Transverse colon (tissue), 4 donors: ENCODE data around the gene ARHGAP40. TPM values are rescaled to one million over a fixed set of nuclear protein-coding genes. Genes with fewer than 3 reads are reported as not detected.

Experiments
- DNase-seq: peaks from one replicate; pipeline ENCODE4 v3.0.0-alpha.2; 2019
- H3K27ac ChIP-seq, 4 donors: fragments of 200-600 bp; sonication (generic); 2 replicates each; pipeline ENCODE4 v1.5.1; 2016 to 2018; ENCODE audit warnings: inconsistent platforms in 4 of 4
- H3K27me3 ChIP-seq: fragments of 200-600 bp; sonication (generic); 2 replicates; pipeline ENCODE4 v1.5.1; 2017; ENCODE audit warnings: inconsistent platforms
- H3K36me3 ChIP-seq, 4 donors: fragments of 200-600 bp; sonication (generic); 2 replicates each; pipeline ENCODE4 v1.5.1; 2017 to 2019; ENCODE audit warnings: inconsistent platforms in 4 of 4
- H3K4me1 ChIP-seq, 4 donors: fragments of 200-600 bp; sonication (generic); 2 replicates each; pipeline ENCODE4 v1.5.1; 2017 to 2020; ENCODE audit warnings: inconsistent platforms in 4 of 4
- H3K4me3 ChIP-seq, 4 donors: fragments of 200-600 bp; sonication (generic); 1 replicate in 1 of 4; 2 replicates in 3 of 4; pipeline versions ENCODE4 v1.5.1 to v1.6.1; 2017 to 2019; ENCODE audit warnings: inconsistent platforms in 4 of 4
- H3K9me3 ChIP-seq, 2 donors: fragments of 200-600 bp; sonication (generic); 2 replicates each; pipeline ENCODE4 v1.5.1; 2017 to 2019; ENCODE audit warnings: inconsistent platforms in 2 of 2
- EP300 ChIP-seq: sonication (generic); formaldehyde crosslinking; IDR thresholded peaks from one replicate; pipeline ENCODE4 v1.6.1; 2017; ENCODE audit warnings: antibody characterized with exemption, low read depth
- POLR2A ChIP-seq: fragments of 450-650 bp; IDR thresholded peaks from one replicate; pipeline ENCODE4 v1.6.1; 2016; ENCODE audit warnings: antibody characterized with exemption, mild to moderate bottlenecking, moderate library complexity
- POLR2AphosphoS5 ChIP-seq, 3 donors: sonication (generic); formaldehyde crosslinking; IDR thresholded peaks; one replicate each; pipeline ENCODE4 v1.6.1; 2016; ENCODE audit warnings: antibody characterized with exemption in 3 of 3
- WGBS, 2 donors: methylation state at CpG; one replicate each; pipeline ENCODE4 v1.1.5; 2018; ENCODE audit warnings: low coverage in 1 of 2; 5-methylcytosine and 5-hydroxymethylcytosine counted together
- in situ Hi-C, 4 donors: fragments of 200-750 bp; cut with MboI; loops; one replicate each; pipeline versions ENCODE4 v1.15.0 to v1.15.1; 2017; ENCODE audit warnings: low sequenced_read_pairs in 3 of 4, low pct_ligation_motif_present in 1 of 4, low pct_unique_long_range_greater_than_20kb in 1 of 4
- intact Hi-C: fragments of 100-400 bp; cut with DNase I; formaldehyde crosslinking; loops from one replicate; pipeline ENCODE4 v1.15.1; 2023; ENCODE audit warnings: low total_unique reads
- total RNA-seq, 4 donors: library from RNA; depleted of rRNA; stranded (reverse); fragments of >200 nt; gene quantifications; one replicate each; pipeline ENCODE4 v1.1.0, GENCODE V29; 2016
- TF ChIP-seq, protein P1 (sequence below), 5 experiments: fragments of 200-600 bp in 3 of 5; fragments of 450-650 bp in 2 of 5; sonication (generic) in 3 of 5; IDR thresholded peaks; 1 replicate in 2 of 5; 2 replicates in 3 of 5; pipeline ENCODE4 v1.5.1; 2016 to 2017; ENCODE audit warnings: antibody characterized with exemption in 5 of 5, inconsistent platforms in 3 of 5, mild to moderate bottlenecking in 2 of 5, moderate library complexity in 1 of 5

Gene ARHGAP40
- total RNA-seq, 4 donors from 2014 or later, result not detected

DNA sequence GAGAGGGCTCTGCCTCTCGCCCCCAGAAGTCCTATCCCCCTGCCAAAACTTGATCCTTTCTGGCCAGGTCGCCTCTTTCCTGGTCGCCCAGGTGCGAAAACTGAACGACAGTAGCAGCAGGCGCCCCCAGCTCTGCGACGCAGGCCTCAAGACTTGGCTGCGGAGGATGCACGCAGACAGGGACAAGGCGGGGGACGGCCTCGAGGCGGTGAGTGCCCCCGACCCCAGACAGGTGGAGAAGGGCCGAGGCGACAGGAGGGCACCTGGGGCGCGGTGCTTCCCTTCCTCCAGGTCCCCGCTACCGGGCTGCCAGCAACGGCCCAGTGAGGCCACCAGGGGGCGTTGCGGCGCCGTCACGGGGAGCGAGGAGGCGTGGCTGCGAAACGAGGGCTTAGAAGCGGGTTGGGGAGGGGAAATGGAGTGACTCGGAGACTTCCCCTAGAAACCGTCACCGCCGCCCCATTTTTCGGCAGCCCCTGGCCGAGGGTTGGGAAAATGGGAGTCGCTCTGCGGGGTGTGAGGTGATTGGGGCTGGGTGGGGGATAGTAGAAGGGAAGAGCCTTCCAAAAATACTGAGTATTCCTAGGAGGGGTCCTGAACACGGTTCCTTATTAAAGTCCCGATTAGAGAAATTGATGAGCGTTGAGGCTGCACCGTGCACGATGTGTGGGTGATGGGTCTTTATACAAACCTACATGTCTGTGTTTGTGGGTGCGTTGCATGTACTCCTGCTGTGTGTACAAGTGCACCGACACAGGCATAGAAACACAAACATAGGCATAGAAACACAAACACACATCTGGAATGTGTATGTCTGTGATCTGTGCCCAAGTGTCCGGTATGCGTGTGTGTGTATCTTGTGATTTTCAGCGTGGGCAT lies 44.6 kb downstream of the ARHGAP40 start:
- peaks cover 78% of the 10 kb centered on the region for H3K27me3 ChIP-seq
- H3K4me1 ChIP-seq, result peaks cover 0 to 9% (median 7%) of the 10 kb centered on the region in 4 donors
- in situ Hi-C loops, result loop anchor here in 3 of 4 donors (10.0 to 25.0 kb wide), 5 partner anchors 99 to 391 kb away; partner anchors contain the start of gene ACTR5 (in 1 of the 3)
- TF ChIP-seq EP300 (no peak), POLR2A (no peak), POLR2AphosphoS5 (IDR thresholded peaks at IDR 0.05) (no peak)
- TF ChIP-seq, protein P1, sequence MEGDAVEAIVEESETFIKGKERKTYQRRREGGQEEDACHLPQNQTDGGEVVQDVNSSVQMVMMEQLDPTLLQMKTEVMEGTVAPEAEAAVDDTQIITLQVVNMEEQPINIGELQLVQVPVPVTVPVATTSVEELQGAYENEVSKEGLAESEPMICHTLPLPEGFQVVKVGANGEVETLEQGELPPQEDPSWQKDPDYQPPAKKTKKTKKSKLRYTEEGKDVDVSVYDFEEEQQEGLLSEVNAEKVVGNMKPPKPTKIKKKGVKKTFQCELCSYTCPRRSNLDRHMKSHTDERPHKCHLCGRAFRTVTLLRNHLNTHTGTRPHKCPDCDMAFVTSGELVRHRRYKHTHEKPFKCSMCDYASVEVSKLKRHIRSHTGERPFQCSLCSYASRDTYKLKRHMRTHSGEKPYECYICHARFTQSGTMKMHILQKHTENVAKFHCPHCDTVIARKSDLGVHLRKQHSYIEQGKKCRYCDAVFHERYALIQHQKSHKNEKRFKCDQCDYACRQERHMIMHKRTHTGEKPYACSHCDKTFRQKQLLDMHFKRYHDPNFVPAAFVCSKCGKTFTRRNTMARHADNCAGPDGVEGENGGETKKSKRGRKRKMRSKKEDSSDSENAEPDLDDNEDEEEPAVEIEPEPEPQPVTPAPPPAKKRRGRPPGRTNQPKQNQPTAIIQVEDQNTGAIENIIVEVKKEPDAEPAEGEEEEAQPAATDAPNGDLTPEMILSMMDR (IDR thresholded peaks at IDR 0.05), result peak; percentile 86 to 95 (median 93)
- 4 to 6% methylated on average over 8 to 44 of the region's 50 CpGs for WGBS, 2 donors
- H3K9me3 ChIP-seq, result no peaks in the 10 kb centered on the region
- intact Hi-C loops, result loop anchor here (5.0 to 10.0 kb wide), 2 partner anchors 111 to 249 kb away; no protein-coding TSS in a partner anchor
- H3K4me3 ChIP-seq, result peak overlapping the region in 1 of 4 donors; percentile 21
- no peaks in the 10 kb centered on the region for H3K36me3 ChIP-seq
- H3K27ac ChIP-seq, result no peak overlapping the region
- peak; percentile 81 for DNase-seq

DNA sequence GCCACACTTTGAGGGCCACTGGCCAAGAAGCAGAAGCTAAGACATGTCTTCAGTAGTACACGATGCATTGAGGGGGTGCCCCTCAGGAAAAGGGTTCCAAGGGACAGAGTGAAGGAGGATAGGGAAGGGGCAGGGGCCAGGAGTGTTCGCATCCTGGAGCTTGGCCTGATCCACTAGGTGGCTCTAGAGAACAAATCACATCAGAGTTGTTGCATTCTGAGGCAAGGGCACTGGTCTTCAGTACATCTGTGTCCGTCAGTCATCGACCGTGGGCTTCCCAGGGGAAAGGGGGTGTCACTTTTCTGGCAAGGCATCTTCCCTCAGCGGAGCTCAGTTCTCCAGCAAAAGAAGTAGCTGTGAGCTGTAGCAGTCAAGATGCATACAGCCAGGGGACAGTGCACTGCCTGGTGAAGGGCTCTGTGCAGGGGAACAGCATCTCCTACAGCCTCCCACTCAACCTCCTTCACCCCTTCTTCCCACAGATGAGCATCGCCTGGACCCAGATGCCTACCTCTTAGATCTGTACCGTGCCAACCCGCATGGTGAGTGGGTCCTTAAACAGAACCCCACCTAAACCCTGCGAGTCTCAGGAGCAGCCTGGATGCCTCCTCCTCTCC lies 47.8 kb downstream of the ARHGAP40 start:
- DNase-seq, result no peak
- TF ChIP-seq EP300 (no peak), POLR2AphosphoS5 (IDR thresholded peaks at IDR 0.05) (no peak), POLR2A (no peak)
- TF ChIP-seq, protein P1 (IDR thresholded peaks at IDR 0.05), result no peak
- intact Hi-C loops, result loop anchor here (5.0 to 10.0 kb wide), 2 partner anchors 108 to 245 kb away; no protein-coding TSS in a partner anchor
- Histone ChIP-seq H3K36me3 (no peaks in the 10 kb centered on the region), H3K27ac (no peak overlapping the region), H3K27me3 (peaks cover 65% of the 10 kb centered on the region), H3K4me1 (peaks cover 0 to 9% (median 7%) of the 10 kb centered on the region in 4 donors), H3K9me3 (no peaks in the 10 kb centered on the region), H3K4me3 (no peak overlapping the region)
- in situ Hi-C loops, result loop anchor here in 3 of 4 donors (10.0 to 25.0 kb wide), 5 partner anchors 95 to 388 kb away; partner anchors contain the start of gene ACTR5 (in 1 of the 3)
- WGBS, 2 donors, result 33 to 49% methylated on average over 3 to 10 of the region's 10 CpGs

DNA sequence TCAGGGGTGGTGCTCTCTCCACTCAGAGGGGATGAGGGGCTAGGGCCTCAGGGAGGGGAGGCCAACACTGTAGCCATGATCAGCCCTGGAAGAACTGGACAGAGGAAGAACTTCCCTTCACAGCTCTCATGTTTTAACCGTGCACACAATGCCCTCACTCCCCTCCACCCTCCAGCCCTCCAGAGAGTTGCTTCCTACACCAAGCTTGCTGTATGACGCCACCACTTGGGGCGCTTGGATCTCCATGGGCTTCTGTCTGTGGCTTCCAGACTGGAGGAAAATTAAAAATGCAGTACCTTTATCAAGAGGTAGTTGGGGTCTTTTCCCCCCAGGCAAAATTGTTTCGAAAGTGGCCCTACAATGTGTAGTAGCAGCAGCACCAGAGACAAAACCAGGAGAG lies 48.4 kb downstream of the ARHGAP40 start:
- TF ChIP-seq EP300 (no peak), POLR2A (no peak), POLR2AphosphoS5 (IDR thresholded peaks at IDR 0.05) (no peak)
- TF ChIP-seq, protein P1 (IDR thresholded peaks at IDR 0.05), result no peak
- Histone ChIP-seq H3K9me3 (no peaks in the 10 kb centered on the region), H3K4me3 (no peak overlapping the region), H3K27ac (no peak overlapping the region), H3K27me3 (peaks cover 68% of the 10 kb centered on the region), H3K4me1 (peaks cover 0 to 9% (median 7%) of the 10 kb centered on the region in 4 donors), H3K36me3 (no peaks in the 10 kb centered on the region)
- DNase-seq, result no peak
- in situ Hi-C loops (no loop called here), intact Hi-C loops (no loop called here)
- WGBS, 2 donors, result 60% methylated on average over 4 of the region's 4 CpGs; no CpG with 5 or more reads in 1 of the 2 donors

DNA sequence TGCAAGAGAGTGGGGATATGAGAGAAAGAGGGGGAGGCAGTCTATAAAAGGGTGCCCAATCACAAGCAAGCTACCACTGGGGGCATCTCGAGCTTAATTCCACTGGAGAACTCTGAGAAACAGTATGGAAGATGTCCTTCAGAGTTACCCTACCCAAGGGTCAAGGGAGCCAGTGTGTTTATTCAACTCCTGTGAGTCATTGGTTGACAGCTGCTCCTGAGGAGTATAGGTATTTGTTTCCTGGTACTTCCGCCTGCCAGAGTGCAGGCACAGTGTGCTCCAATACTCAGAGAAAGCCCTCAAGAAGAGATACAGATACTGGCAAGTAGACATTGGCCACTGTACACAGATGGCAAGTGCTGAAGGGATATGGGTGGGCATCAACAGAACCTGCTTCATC lies 49.5 kb downstream of the ARHGAP40 start:
- no peaks in the 10 kb centered on the region for H3K36me3 ChIP-seq
- in situ Hi-C loops (no loop called here), intact Hi-C loops (no loop called here)
- H3K4me3 ChIP-seq, result no peak overlapping the region
- no peak overlapping the region for H3K27ac ChIP-seq
- H3K4me1 ChIP-seq, result peaks cover 0 to 4% (median 3%) of the 10 kb centered on the region in 4 donors
- no peak for DNase-seq
- peaks cover 59% of the 10 kb centered on the region for H3K27me3 ChIP-seq
- WGBS, 2 donors, result 20 to 24% methylated on average over 1 to 2 of the region's 2 CpGs
- TF ChIP-seq POLR2AphosphoS5 (IDR thresholded peaks at IDR 0.05) (no peak), POLR2A (no peak), EP300 (no peak)
- TF ChIP-seq, protein P1 (IDR thresholded peaks at IDR 0.05), result no peak
- H3K9me3 ChIP-seq, result no peaks in the 10 kb centered on the region
